HG03354 (cell line): ENCODE results near the gene MCRIP2.
"Not testable (repeated sequence)": the region's sequence is repeated elsewhere in the genome, so short reads cannot be mapped to it uniquely, and the experiment has no call there.

Experiments
- ATAC-seq: cut with Tn5 transposase; IDR thresholded peaks from one replicate; pipeline ENCODE4 v1.9.1; 2021; ENCODE audit warnings: mild to moderate bottlenecking; ENCODE audit not compliant: unreplicated experiment, poor library complexity, severe bottlenecking

Gene MCRIP2

DNA sequence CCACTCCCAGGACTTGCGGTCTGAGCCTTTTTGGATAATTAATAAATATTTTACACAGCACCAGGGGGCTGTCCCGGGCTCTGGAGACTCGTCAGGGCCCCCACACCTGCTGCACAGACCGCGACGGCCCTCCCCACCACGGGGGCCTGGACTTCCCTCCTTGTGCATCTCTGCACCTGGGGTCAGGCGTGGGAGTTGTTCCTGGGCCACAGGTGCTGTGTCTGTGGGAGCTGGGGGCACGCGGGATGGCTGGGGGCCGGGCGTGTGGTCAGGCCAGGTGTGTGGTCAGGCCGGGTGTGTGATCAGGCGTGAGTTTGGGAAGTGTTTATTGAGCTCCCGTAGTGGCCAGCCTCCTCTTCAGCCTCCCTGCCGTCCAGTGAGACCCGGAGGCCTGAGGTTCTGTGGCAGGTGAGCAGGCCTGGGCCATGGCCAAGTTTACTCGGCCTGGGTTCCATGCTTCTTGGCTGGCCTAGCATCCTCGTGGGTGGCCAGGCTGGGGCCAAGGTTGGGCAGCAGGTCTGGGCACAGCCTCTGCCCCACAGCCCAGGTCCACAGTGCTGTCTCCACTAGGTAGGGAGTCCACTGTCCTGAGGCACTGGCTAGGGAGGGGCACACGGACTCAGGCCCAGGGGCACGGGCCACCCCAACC lies 36.7 kb downstream of the MCRIP2 start:
- ATAC-seq: no peak

DNA sequence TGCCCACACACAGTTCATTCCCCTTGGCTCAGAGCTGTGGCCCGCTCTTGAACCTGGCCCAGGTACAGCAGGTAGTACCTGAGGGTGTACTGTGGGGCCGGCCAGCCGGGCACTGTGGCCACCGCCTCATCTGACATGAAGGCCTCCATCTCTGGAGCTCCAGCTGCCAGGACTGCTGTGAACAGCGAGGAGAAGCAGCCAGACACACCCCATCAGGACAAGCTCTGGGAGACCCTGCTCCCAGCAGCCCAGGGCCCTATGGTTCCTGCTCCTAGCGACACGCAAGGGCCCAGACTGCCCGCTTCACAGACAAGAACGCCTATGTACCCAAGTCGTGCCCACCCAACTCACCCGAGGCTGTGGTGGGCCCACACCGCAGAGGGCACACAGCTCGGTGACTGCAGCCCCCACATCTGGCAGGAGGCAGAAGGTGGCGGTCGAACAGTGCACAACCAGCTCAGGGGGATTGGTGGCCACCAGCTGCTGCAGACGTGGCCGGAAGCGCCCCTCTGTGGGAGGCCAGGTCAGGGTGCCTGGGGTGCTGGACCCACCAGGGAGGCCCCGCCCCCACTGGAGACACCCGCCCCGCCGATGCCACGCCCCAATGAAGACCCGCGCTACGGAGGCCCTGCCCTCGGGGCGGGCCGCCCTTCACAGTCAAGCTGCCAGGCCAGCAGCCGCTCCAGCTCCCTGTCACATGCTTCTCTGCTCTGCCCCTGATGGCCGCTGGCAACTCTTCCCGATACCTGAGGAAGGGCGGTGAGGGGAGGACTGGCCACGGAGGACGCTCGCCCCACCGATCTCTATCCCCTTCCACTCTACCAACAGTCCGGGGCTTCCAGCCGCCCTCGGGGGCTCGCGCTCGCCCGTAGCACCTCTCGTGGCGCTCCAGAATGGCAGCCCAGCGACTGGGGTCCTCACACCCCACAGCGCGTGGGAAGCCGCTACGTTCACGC lies 37.5 kb downstream of the MCRIP2 start:
- ATAC-seq: no peak

DNA sequence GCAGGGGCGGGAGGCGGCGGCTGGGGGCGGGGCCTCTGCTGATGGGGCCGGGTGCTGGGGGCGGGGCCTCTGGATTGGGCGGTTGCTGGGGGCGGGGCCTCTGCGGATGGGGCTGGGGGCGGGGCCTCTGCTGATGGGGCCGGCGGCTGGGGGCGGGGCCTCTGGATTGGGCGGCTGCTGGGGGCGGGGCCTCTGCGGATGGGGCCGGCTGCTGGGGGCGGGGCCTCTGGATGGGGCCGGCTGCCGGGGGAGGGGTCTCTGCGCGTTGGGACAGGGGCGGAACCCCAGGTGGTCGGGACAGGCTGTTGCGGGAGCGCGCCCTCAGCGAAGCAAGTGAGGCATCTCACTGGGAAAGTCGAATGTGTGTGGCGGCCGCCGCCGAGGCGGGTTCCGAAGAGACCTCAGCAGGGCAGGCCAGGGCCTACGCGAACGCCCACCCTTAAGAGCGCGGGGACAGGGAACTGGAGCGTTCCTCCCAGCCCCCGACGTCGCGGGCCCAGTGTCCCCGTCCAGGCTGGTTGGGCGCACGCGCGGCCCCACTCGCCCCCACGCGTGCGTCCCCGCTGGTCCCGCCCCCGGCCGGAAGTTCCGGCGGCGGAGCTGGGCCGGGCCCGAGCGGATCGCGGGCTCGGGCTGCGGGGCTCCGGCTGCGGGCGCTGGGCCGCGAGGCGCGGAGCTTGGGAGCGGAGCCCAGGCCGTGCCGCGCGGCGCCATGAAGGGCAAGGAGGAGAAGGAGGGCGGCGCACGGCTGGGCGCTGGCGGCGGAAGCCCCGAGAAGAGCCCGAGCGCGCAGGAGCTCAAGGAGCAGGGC lies 38.4 kb downstream of the MCRIP2 start, which contains the start of gene STUB1:
Gene STUB1, plus strand, starts transcription at position 597 of the 811 bp plus-strand sequence. Its CDS starts 116 bp downstream, at position 713.
- ATAC-seq: peak; percentile 47

DNA sequence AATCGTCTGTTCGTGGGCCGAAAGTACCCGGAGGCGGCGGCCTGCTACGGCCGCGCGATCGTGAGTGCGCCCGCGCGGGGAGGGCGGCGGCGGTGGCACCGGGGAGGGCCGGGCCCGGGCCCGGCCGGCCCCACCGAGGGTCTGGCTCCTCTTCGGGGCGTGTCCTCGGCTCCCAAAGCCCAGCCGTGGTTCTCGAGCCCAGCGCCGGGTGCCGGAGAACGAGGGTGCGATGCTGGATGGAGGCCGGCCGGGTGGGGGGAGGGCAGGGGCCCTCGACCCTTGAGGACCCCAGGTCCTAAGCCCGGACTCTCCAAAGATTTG lies 39.0 kb downstream of the MCRIP2 start:
- ATAC-seq: no peak

DNA sequence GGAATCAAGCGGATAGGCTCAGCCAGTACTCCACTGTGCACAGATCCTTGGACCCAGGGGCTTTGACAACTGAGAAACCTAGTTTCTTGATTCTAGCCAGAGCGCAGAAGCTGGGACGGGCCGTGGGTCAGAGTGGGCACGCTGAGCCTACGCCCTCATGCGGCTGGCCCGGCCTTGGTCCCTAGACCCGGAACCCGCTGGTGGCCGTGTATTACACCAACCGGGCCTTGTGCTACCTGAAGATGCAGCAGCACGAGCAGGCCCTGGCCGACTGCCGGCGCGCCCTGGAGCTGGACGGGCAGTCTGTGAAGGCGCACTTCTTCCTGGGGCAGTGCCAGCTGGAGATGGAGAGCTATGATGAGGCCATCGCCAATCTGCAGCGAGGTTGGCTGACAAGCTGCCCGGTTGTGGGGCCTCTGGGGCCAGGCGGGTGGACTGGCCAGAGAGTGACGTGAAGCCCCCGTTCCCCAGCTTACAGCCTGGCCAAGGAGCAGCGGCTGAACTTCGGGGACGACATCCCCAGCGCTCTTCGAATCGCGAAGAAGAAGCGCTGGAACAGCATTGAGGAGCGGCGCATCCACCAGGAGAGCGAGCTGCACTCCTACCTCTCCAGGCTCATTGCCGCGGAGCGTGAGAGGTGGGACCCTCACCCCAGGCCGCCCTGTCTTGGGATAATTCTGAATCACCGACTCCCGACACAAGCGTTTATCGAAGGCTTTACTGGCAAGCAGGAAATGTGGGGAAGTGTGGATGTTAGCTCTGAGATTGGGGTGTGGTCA lies 39.5 kb downstream of the MCRIP2 start:
- ATAC-seq: no peak

DNA sequence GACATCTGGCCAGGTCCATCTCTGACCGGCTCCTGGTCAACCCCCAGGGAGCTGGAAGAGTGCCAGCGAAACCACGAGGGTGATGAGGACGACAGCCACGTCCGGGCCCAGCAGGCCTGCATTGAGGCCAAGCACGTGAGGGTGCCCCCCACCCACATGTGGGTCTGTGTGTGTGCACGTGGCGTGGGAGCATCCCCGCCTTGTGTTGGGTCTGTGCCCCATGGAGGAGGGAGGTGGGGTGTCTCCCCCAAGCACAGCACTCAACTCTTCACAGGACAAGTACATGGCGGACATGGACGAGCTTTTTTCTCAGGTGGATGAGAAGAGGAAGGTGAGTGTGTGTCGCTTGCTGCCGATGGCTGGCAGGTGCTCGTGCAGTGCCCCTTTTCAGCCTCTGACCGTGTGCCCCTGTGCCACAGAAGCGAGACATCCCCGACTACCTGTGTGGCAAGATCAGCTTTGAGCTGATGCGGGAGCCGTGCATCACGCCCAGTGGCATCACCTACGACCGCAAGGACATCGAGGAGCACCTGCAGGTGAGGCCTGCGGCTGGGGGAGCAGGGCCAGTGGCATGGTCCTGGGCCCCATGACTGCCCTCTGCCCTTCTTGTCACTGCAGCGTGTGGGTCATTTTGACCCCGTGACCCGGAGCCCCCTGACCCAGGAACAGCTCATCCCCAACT lies 40.3 kb downstream of the MCRIP2 start:
- no peak for ATAC-seq

DNA sequence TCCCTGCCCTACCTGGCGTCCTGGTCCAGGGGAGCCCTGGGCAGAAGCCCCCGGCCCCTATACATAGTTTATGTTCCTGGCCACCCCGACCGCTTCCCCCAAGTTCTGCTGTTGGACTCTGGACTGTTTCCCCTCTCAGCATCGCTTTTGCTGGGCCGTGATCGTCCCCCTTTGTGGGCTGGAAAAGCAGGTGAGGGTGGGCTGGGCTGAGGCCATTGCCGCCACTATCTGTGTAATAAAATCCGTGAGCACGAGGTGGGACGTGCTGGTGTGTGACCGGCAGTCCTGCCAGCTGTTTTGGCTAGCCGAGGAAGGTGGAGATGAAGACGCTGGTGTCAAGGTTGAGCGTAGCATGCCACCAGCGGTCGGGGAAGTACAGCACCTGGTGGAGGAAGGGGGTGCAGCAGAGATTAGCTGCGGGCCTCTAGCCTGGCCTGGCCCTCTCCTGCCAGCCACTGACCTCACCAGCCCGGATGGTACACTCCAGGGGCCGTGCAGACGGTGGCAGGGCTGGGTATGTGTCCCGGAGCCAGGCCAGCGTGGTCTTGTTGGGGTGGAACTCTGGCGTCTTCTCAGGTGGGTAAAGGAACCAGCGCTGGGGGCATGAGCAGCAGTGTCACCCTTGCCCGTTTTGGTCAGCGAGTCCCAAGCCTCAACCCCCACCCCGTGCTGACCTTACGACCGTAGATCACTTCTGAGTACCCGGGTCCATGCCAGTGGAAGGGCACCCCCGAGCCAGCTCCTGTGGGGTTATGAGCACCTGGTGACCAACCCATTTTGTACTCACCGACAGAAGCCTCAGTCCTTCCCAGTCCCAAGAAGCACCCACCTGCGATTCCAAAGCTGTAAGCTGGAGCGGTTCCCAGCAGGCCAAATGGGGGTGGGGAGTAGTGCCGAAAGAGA lies 41.1 kb downstream of the MCRIP2 start:
- ATAC-seq: no peak

DNA sequence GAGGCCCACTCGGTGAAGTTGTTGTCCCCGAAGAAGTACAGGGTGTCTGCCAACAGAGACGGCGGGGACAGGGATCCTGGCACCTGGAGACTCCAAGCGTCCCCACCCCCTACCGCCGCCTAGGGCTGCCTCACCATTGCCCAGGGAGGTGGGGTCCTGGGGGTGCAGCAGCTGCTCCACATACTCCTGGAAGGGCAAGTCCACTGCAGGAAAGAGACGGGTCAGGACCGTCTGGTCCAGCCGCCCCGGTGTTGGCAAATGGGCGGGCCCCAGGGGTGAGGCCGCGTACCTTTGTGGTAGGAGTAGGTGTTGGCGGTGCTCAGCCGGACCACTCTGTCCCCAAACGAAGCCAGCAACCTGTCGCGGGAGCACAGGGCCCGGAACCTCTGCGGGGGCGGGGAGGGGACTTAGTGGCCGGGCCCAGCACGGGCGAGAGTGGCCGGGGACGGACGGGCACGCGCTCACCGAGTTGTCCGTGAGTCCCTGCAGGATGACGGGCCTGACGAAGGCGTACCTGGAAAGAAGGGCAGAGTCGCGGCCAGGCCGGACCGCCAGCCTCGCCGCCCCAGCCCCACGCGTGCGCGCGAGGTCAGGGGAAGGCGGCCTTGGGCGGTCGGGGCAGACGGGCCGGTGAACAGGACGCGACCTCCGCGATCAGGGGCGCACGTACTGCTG lies 41.9 kb downstream of the MCRIP2 start:
- no peak for ATAC-seq

DNA sequence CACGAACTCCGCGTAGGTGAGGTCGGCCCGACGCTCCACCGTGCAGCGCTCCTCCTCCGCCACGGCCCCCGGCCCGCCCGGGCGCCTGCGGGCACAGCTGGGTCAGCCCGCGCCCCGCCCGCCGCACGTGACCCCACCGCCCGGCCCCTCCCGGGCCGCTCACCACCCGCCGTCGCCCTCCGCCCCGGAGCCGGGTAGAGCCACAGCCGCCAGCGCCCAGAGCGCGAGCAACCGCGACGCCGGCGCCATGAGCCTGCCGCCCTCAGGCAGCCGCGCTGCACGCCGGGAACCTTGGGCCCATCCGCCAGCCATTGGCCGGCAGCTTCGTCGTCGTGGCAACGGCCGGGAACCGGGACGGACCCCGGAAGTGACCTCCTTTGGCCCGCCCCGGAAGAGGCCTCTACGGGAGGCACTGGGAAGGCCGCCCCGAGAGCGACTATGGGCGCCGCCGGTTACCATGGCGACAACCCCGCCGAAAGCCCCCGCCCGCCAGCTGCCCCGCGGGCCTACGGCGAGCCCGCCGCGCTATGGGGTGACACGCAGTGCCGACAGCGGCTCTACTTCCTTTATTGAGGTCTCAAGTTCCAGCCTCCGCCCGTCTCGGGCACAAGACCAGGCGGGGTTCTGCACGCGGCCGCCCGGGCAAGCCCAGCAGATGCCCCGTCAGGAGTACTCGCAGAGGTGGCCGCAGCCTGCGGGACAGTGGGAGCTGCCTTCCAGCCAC lies 42.6 kb downstream of the MCRIP2 start, which contains the start of gene JMJD8:
Gene JMJD8, minus strand, starts transcription at position 264 of the 724 bp plus-strand sequence. Its CDS starts 15 bp downstream, at position 249.
- ATAC-seq: peak; percentile 62

DNA sequence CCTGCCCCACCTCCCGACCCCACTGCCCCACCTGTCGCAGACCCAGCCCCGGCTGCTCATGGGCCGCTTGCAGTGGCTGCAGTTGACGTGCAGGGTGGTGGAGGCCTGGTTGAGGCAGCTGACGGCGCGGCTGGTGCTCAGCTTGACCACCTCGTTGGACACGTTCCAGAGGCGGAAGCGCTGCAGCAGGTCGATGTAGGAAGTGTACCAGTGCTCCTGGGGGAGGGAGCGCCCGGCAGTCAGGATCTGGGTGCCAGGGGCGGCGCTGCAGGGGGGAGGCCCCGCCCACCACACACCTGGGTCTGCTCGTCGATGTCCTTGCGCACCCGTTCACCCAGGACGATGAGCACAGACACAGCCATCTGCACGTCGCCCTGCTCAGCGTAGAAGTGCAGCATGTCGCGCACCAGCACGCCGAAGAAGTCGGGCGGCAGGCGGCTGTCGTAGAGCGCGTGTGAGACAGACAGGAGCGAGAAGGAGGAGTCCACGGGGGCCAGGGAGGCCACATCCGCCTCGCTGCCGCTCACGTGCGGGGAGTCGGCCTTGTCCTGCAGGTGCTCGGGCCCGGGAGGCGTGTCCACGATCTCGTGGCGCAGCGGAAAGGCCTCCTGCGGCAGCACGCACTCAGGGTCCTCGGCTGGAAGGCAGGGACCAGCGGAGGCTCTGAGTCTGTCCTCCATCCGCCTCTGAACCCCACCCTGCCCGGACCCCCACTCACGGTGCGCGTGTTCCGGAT lies 43.5 kb downstream of the MCRIP2 start:
- no peak for ATAC-seq

DNA sequence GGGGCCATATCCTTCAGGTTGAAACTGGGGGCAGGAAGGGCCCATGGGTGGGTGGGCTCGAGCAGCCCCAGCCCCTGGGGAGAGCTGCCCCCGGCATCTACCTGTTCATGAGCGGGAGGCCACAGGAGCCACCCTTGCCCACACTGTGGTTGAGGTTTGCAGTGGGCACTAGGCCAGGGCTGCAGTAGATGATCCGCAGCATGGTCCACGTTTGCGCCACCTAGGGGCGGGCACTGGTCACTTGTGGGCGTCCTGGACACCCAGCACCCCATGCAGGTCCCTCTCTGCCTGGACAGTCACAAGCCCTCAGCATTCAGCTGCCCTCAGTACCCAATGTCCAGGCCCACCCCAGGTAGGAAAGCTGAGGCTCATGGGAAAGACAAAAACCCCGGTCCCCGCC lies 44.3 kb downstream of the MCRIP2 start:
- ATAC-seq: no peak

DNA sequence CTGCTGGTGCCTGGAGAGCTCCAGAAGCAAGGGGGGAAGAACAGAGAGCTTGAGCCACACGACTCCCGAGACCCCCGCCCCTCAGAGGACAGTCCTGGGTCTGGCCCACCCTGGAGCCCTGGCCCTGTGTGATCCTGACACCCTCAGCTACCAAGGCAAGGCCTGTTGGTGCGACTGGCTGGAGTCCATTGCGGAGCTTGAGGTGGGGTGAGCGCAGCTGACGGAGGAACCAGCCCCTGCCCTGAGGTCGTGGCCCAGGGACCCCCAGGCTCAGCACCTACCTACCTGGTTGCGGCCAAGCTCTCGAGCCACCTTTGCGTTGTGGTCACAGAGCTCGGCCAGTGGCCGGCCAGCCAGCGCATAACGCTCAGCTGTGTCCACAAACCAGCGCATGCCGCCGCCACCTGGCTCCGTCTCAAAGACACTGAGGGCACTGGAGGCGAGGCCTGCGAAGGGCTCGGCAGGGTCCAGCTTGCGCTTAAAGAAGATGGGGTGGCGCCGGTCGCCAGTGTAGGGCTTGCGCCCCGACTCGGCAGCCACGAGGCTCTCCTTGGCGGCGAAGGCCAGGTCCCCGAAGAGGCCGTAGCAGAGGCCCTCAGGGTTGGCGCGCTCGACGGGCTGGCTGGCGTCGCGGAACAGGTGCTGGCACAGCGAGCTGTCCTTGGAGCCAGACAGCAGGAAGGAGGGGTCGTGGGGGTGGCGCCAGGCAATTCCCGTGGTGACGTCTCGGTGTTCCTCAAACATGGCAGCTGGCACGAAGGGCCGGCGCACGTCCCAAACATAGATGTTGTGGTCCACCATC lies 45.0 kb downstream of the MCRIP2 start:
- ATAC-seq: no peak

DNA sequence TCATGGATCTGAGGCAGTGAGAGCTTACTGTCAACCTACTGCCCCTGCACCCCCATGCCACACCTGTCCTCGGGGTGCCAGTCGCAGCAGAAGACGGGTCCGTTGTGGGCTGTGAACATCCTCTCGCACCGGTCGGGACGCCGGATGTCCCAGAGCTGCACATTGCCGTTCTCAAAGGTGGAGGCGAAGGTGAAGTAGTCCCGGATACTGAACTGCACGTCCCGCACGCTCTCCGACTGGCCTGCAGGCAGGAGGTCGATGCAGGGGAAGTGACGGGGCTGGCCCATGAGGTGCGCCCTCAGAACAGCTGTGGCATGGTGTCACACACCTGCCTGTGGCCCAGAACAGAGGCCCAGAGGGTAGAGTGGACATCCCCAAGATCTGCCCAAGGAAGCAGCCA lies 45.9 kb downstream of the MCRIP2 start:
- no peak for ATAC-seq

DNA sequence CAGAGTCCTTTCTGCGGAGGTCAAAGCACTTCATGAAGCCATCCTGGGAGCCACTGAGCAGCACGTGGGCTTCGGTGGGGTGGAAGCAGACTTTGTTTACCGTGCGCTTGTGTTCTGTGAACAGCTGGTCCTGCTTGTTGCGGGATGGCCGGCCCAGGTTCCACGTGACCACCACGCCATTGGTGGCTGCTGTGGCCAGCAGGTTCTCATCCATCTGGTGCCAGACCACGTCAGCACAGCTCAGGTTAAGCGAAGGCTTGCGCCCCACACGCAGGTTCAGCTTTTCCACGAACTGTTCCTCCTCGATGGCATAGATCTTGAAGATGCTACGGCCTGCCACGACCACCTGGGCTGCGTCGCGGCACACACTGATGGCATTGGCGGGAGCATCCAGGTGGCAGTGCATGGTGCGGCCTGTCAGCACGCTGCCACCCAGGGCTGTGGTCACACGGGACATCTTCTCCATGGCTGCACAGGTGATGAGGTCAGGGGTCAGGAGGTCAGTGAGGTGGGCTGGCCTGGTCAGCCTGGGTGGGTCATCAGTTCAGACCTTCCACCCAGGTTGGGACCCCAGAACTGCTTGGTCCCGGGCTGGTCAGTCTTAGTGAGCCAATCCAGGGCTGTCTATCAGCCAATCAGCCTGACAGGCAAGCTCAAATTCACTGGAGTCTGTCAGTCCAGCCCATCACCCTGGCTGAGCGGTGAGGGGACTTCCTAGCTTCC lies 47.7 kb downstream of the MCRIP2 start:
- no peak for ATAC-seq

DNA sequence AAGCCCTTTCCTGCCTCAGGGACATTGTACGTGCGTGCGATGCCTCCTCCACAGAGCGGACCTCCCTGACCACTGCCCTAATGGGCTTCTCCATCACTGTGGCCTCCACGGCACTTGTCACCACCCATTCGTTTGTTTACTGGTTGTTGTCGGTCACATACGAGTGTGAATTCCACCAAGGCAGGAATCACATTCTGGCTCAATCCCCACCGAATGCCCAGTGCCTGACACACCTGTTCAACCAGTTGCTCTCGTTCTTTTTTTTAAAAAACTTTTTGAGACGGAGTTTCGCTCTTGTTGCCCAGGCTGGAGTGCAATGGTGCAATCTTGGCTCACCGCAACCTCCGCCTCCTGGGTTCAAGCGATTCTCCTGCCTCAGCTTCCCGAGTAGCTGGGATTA lies 49.6 kb downstream of the MCRIP2 start:
- not testable (repeated sequence) for ATAC-seq
